GM10266 (cell line): Measurements from ENCODE around the gene PLEKHM3.
"Not testable (repeated sequence)": the region's sequence is repeated elsewhere in the genome, so short reads cannot be mapped to it uniquely, and the experiment has no call there.

Source experiments
- DNase-seq: peaks from one replicate; pipeline ENCODE4 v3.0.0; 2012; ENCODE audit errors: extremely low spot score
- CTCF ChIP-seq: IDR thresholded peaks from 2 replicates; pipeline ENCODE4 v1.5.1; 2012; ENCODE audit warnings: mild to moderate bottlenecking, low read depth; ENCODE audit not compliant: control insufficient read depth, insufficient read depth; ENCODE audit errors: missing control alignments

The PLEKHM3 gene

DNA sequence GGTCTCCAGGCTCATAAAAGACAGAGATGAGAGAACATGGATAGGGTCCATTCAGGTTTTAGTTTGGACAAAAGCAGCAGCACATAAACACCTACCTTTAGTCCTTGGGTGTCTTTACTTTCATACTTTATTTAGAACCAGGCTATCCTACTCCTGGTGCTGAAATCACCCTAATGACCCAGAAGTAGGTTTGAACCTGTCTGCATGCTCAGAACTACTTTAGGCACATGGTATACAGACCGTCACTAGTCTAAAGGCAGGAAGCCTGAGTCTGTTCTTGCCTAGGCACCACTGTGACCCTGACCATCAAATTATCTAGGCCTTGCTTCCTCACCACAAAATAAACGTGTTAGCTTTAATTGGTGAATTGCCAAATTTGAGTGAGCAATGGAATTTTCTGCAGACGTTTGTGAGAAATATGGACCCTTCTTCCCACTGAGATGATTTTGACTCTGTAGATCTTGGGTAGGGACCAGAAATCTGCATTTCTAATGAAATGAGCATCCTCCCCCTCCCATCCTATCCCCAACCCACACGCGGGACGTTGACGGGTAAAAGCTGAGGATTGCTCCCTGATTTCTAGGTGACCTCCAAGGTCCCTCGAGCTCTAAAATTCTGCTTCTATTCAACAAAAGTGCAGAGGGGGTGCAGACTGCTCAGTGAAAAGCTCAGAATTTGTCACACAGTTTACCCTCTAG is 75.1 kb downstream of the PLEKHM3 start:
- TF ChIP-seq CTCF, result no peak
- DNase-seq, result no peak

GRCh38 chr2:207949245-207949644 is 76.1 kb downstream of the PLEKHM3 start:
- not testable (repeated sequence) for DNase-seq

- DNase-seq, result no peak
Observed at GRCh38 chr2:207944979-207945600, 80.2 kb downstream of the PLEKHM3 start.

DNA sequence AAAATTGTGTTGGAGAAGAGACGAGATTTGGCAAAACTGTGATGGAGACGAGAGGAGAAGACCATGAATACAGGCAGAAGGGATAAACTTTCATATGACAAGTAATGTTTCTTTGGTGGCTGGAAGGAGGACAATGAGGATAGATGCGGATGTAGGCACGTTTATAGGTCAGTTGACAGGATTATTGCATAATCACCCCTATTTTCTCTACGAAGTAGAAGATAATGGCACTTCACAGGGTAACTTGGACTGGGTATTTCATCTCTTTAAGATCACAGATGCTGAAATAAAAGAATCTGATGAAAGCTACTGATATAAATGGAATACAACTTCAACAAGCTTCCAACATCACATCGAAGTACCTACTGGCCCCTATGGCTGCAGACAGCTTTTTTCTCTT is 81.0 kb downstream of the PLEKHM3 start:
- no peak for DNase-seq

More at GRCh38 chr2:207944979-207945600, 80.2 kb downstream of the PLEKHM3 start:
- TF ChIP-seq CTCF, result no peak

DNA sequence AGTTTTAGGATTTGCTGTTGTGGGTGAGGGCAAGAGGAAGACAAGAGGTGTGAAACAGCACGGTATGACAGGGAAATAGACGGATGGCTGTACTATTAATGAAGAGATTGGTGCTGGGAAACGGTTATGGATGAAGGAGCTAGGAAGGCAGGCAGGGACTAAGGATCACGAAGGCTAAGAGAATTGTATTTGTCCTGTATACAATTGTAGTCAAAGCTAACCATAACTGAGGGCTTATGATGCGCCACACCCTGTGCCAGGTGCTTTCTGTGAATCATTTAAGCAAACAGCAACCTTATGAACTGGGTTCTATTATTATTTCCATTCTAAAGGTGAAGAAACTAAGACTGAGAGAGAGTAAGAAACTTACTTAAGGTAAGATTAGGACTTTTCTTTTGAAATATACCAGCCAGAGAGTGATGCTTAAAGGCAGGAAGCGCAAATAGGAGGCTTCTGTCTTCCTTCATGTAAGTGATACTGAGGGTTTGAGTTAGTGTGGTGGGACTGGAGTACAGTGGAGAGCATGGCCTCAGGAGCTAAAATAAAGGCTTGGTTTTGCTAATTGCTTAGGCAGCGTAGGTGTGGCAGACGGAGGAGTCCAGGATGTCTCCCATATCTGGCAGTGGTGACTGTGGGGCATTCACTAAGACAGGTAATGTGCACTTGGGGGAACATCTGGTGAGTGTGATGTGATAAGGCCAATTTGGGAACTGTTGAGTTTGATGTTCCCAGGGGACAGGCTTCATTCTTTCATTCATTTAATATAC is 85.8 kb downstream of the PLEKHM3 start:
- no peak for TF ChIP-seq CTCF
- no peak for DNase-seq

More for the DNA sequence above, 81.0 kb downstream of the PLEKHM3 start:
- TF ChIP-seq CTCF, result no peak

DNA sequence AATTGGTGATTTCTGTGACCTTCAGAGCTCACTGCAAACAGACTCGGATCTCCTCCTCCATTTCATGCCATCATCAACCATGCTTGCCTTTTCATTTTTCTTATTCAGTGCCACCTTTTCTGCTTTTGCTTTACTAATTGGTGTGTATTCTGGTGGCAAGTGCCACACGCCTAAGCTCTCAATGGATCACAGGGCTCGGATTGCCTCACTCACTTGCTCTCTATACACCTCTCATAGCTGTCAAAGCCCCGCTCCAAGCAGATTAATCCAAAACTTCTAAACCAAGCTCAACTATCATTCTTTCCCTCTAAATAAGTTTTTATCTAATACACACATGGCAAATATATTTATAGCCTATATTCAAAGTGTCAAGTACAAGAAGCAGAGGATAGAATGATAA is 86.4 kb downstream of the PLEKHM3 start:
- DNase-seq, result no peak
- TF ChIP-seq CTCF, result no peak

DNA sequence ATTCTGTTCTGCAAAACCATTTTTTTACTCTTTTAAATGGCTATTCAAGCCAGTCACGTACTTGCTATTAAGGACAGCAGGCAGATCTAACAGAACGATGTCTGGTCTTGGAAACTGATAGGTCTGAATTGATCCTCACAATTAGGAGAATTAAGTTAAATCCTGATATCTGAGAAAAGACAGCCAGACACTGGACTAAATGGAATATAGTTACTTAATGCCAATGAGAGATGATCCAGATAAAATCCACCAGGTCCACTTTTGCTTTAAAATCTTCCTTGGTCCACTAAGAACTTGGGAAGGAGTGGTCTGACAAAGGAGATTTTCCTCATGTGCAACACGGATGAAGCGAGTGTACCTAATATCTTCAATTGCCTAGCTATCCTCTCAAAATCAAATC is 86.9 kb downstream of the PLEKHM3 start:
- DNase-seq, result no peak
- no peak for TF ChIP-seq CTCF
